K562 (cell line): Measurements from ENCODE around the gene C6orf89. TPM values are rescaled to one million over a fixed set of nuclear protein-coding genes. Genes with fewer than 3 reads are reported as not detected.

Experiments used
- ATF4 ChIP-seq: fragments of 450-650 bp; formaldehyde crosslinking; IDR thresholded peaks from 2 replicates; pipeline ENCODE4 v1.4.0; 2022; ENCODE audit warnings: mild to moderate bottlenecking, moderate library complexity
- BRF2 ChIP-seq: IDR thresholded peaks from 3 replicates; pipeline ENCODE4 v1.6.1; 2011; ENCODE audit warnings: borderline replicate concordance, mild to moderate bottlenecking; ENCODE audit not compliant: insufficient read length, insufficient read depth
- CBFA2T3 ChIP-seq: fragments of 450-650 bp; IDR thresholded peaks from 2 replicates; pipeline ENCODE4 v1.6.1; 2017
- EGR1 ChIP-seq: fragments of 450-650 bp; conservative IDR thresholded peaks from 2 replicates; pipeline ENCODE4 v1.6.1; 2017; ENCODE audit warnings: mild to moderate bottlenecking
- FOSL1 ChIP-seq: fragments of 200-800 bp; sonication (Bioruptor generic); conservative IDR thresholded peaks from 2 replicates; pipeline ENCODE4 v1.6.1; 2016; ENCODE audit warnings: missing genetic modification characterization, missing compliant biosample characterization
- GTF2A2 ChIP-seq: IDR thresholded peaks from 2 replicates; pipeline ENCODE4 v1.6.1; 2016; ENCODE audit warnings: mild to moderate bottlenecking, missing genetic modification characterization, missing compliant biosample characterization
- HOXB6 ChIP-seq: fragments of 250-450 bp; sonication (Bioruptor Pico); IDR thresholded peaks from 2 replicates; pipeline ENCODE4 v1.5.1; 2022; ENCODE audit warnings: mild to moderate bottlenecking, borderline replicate concordance
- NCOA6 ChIP-seq: fragments of 450-650 bp; IDR thresholded peaks from 2 replicates; pipeline ENCODE4 v1.6.1; 2017; ENCODE audit warnings: mild to moderate bottlenecking
- NFXL1 ChIP-seq: fragments of 450-650 bp; formaldehyde crosslinking; IDR thresholded peaks from 2 replicates; pipeline ENCODE4 v1.4.0; 2021; ENCODE audit warnings: mild to moderate bottlenecking
- NR1H2 ChIP-seq: sonication (generic); formaldehyde crosslinking; IDR thresholded peaks from 2 replicates; pipeline ENCODE4 v1.4.0; 2020; ENCODE audit warnings: mild to moderate bottlenecking, missing genetic modification reagents
- RCOR1 ChIP-seq, 2 experiments: IDR thresholded peaks; 2 replicates each; pipeline ENCODE4 v1.6.1; 2012; ENCODE audit warnings: low read depth in 2 of 2, low read length in 2 of 2, borderline replicate concordance in 1 of 2, improper control_type of control experiment in 1 of 2
- TBP ChIP-seq: optimal IDR thresholded peaks from 2 replicates; pipeline ENCODE3; 2011; ENCODE audit warnings: low read depth, low read length, improper control_type of control experiment
- TGIF2 ChIP-seq: sonication (generic); formaldehyde crosslinking; IDR thresholded peaks from 2 replicates; pipeline ENCODE4 v1.8.1; 2022; ENCODE audit warnings: mild to moderate bottlenecking, missing genetic modification reagents, moderate library complexity
- ZEB2 ChIP-seq: fragments of 450-650 bp; IDR thresholded peaks from 2 replicates; pipeline ENCODE4 v1.6.1; 2016
- ZNF232 ChIP-seq: sonication (generic); formaldehyde crosslinking; IDR thresholded peaks from 2 replicates; pipeline ENCODE4 v1.8.0; 2022; ENCODE audit warnings: mild to moderate bottlenecking, missing genetic modification reagents
- ZNF24 ChIP-seq: fragments of 450-650 bp; IDR thresholded peaks from 2 replicates; pipeline ENCODE4 v1.6.1; 2016
- ZNF384 ChIP-seq: IDR thresholded peaks from 2 replicates; pipeline ENCODE4 v1.6.1; 2012; ENCODE audit warnings: low read depth, low read length, improper control_type of control experiment
- ZNF551 ChIP-seq: fragments of 250-450 bp; sonication (Bioruptor Pico); IDR thresholded peaks from 2 replicates; pipeline ENCODE4 v1.5.0; 2021; ENCODE audit warnings: mild to moderate bottlenecking, moderate library complexity
- polyA plus RNA-seq, 8 experiments: library from polyadenylated mRNA; depleted of rRNA in 4 of 8; stranded (reverse) in 5 of 8; unstranded in 3 of 8; fragments of >200 nt; fragmentation: Nextera tagmentation in 2 of 8; fragmentation: Illumina TruSeq in 1 of 8; extraction: Ambion mirVana in 2 of 8; extraction: Trizol in 1 of 8; gene quantifications; 2 replicates each; pipeline versions ENCODE4 v1.2.1 to v1.2.3, GENCODE V29; 2011 to 2014; ENCODE audit warnings: inconsistent platforms in 1 of 8, missing spikeins in 1 of 8
- total RNA-seq, 7 experiments: library from RNA; depleted of rRNA in 6 of 7; stranded (reverse); fragments of >200 nt in 6 of 7; fragmentation: Illumina TruSeq in 2 of 7; extraction: Trizol in 2 of 7; gene quantifications; 2 replicates each; pipeline versions ENCODE4 v1.2.1 to v1.2.3, GENCODE V29; 2011 to 2021; ENCODE audit warnings: low replicate concordance in 1 of 7
- TF ChIP-seq, protein P1 (sequence below): fragments of 450-650 bp; IDR thresholded peaks from 2 replicates; pipeline ENCODE4 v1.7.0; 2016; ENCODE audit warnings: borderline replicate concordance
- TF ChIP-seq, protein P2 (sequence below): fragments of 450-650 bp; formaldehyde crosslinking; IDR thresholded peaks from 2 replicates; pipeline ENCODE4 v1.4.0; 2020; ENCODE audit warnings: mild to moderate bottlenecking
- TF ChIP-seq, protein P3 (sequence below): fragments of 450-650 bp; IDR thresholded peaks from 2 replicates; pipeline ENCODE4 v1.6.1; 2014; ENCODE audit warnings: low read depth, mild to moderate bottlenecking, moderate library complexity, borderline replicate concordance

The C6orf89 gene
- total and polyA plus RNA-seq, 9 of the 15 experiments (the other 6 are each of a cell fraction or from before 2014, with no cell fraction given), result 35.2 to 111 (median 58.5) TPM

DNA sequence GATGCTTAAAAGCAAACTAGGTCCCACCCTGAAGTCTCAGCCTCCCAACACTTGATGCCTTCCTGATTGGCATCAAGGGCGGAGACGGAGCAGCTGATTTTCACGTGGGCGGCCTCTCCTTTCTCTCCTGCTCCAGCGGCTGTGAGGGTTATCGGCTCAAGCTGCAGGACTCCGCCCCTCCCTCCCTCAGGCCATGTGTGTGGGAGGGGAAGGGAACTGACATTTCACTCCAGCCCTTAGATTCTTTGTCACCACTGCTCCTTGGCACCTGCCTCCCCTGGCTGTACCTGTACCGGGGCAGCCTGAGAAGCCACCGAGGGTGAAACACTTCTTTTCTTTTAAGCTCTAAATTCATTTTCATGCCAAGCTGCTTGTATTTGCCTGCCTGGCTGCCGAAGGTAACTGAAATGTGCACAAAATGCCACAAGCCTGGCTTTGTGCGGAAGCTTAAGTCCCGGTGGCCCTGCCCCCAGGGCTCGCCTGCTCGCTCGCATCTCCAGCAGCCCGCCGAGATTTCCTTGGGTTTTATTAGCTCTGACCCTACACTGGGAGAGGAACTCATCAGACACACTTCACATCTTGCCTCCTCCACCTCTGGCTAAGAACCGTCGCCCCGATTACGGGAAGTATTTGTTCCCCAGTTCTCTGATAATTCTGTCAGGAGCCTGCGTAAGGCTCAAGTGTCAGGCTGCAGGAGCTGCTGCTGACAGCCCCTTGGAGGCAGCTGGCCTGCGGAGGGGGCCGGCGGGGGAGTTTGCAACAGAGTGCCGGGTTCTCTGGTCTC is 36.9 kb upstream of the C6orf89 start (continued):
- no peak for TF ChIP-seq GTF2A2 (tag)
- no peak for TF ChIP-seq ZNF24
- no peak for TF ChIP-seq ATF4 (CRISPR knock-in tag)
- no peak for TF ChIP-seq BRF2
- TF ChIP-seq TBP, result no peak
- no peak for TF ChIP-seq ZNF551 (CRISPR knock-in tag)
- TF ChIP-seq ZNF384, result no peak
- TF ChIP-seq, protein P1, sequence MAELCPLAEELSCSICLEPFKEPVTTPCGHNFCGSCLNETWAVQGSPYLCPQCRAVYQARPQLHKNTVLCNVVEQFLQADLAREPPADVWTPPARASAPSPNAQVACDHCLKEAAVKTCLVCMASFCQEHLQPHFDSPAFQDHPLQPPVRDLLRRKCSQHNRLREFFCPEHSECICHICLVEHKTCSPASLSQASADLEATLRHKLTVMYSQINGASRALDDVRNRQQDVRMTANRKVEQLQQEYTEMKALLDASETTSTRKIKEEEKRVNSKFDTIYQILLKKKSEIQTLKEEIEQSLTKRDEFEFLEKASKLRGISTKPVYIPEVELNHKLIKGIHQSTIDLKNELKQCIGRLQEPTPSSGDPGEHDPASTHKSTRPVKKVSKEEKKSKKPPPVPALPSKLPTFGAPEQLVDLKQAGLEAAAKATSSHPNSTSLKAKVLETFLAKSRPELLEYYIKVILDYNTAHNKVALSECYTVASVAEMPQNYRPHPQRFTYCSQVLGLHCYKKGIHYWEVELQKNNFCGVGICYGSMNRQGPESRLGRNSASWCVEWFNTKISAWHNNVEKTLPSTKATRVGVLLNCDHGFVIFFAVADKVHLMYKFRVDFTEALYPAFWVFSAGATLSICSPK, result no peak
- TF ChIP-seq ZNF232 (CRISPR knock-in tag), result no peak
- TF ChIP-seq TGIF2 (CRISPR knock-in tag), result no peak
- TF ChIP-seq, protein P2, sequence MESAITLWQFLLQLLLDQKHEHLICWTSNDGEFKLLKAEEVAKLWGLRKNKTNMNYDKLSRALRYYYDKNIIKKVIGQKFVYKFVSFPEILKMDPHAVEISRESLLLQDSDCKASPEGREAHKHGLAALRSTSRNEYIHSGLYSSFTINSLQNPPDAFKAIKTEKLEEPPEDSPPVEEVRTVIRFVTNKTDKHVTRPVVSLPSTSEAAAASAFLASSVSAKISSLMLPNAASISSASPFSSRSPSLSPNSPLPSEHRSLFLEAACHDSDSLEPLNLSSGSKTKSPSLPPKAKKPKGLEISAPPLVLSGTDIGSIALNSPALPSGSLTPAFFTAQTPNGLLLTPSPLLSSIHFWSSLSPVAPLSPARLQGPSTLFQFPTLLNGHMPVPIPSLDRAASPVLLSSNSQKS (CRISPR knock-in tag), result no peak
- peak; percentile 99 for TF ChIP-seq EGR1
- peak; percentile 87 for TF ChIP-seq CBFA2T3
- no peak for TF ChIP-seq HOXB6 (CRISPR knock-in tag)
- TF ChIP-seq, protein P3, sequence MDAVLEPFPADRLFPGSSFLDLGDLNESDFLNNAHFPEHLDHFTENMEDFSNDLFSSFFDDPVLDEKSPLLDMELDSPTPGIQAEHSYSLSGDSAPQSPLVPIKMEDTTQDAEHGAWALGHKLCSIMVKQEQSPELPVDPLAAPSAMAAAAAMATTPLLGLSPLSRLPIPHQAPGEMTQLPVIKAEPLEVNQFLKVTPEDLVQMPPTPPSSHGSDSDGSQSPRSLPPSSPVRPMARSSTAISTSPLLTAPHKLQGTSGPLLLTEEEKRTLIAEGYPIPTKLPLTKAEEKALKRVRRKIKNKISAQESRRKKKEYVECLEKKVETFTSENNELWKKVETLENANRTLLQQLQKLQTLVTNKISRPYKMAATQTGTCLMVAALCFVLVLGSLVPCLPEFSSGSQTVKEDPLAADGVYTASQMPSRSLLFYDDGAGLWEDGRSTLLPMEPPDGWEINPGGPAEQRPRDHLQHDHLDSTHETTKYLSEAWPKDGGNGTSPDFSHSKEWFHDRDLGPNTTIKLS, result no peak
- TF ChIP-seq NFXL1 (CRISPR knock-in tag), result no peak
- peak; percentile 75 for TF ChIP-seq ZEB2
- TF ChIP-seq NCOA6, result no peak
- peak; percentile 27; the same call in 1 of the 2 replicates for TF ChIP-seq FOSL1 (tag)
- TF ChIP-seq NR1H2 (CRISPR knock-in tag), result no peak
- peak in 1 of 2 experiments; percentile 97; a peak in 3 of 4 replicates for TF ChIP-seq RCOR1 (IDR thresholded peaks at IDR 0.05; ENCODE audit: borderline replicate concordance in 1 of 2, low read depth in 2 of 2, low read length in 2 of 2)
